B cell (primary cell): ENCODE measurements around the gene FXYD3.

Experiments
- CTCF ChIP-seq: fragments of 200-600 bp; IDR thresholded peaks from one replicate; pipeline ENCODE4 v1.8.0; 2022; ENCODE audit warnings: antibody characterized with exemption, mild to moderate bottlenecking
- EZH2 ChIP-seq: IDR thresholded peaks from 2 replicates; pipeline ENCODE4 v1.6.1; 2012; ENCODE audit warnings: borderline replicate concordance, low read depth, mild to moderate bottlenecking, moderate library complexity, low read length; ENCODE audit not compliant: insufficient read depth, poor library complexity, severe bottlenecking

GRCh38 chr19:35153701-35154524, 38.3 kb downstream of the FXYD3 start:
- TF ChIP-seq CTCF: peak; percentile 83
- TF ChIP-seq EZH2: no peak
